Chondrocyte (in vitro differentiated cells): ENCODE data around the gene ACE. TPM values are rescaled to one million over a fixed set of nuclear protein-coding genes. Genes with fewer than 3 reads are reported as not detected.

Experiments used
- DNase-seq: peaks from one replicate; pipeline ENCODE4 v3.0.0; 2021; ENCODE audit warnings: mixed read lengths, low spot score
- H3K27ac Mint-ChIP-seq: one replicate; pipeline ENCODE4 v1.8.0; 2021; ENCODE audit warnings: mild to moderate bottlenecking, moderate library complexity, mixed read lengths; ENCODE audit not compliant: unreplicated experiment
- H3K27me3 Mint-ChIP-seq: 2 replicates; pipeline ENCODE4 v1.8.0; 2021; ENCODE audit warnings: low read depth, mixed read lengths
- H3K36me3 Mint-ChIP-seq: 2 replicates; pipeline ENCODE4 v1.8.0; 2021; ENCODE audit warnings: low read depth, mixed read lengths
- H3K4me1 Mint-ChIP-seq: 2 replicates; pipeline ENCODE4 v1.8.0; 2021; ENCODE audit warnings: low read depth, mild to moderate bottlenecking, mixed read lengths
- H3K4me3 Mint-ChIP-seq: one replicate; pipeline ENCODE4 v1.8.0; 2021; ENCODE audit warnings: mild to moderate bottlenecking, moderate library complexity, mixed read lengths; ENCODE audit not compliant: unreplicated experiment
- H3K9me3 Mint-ChIP-seq: 2 replicates; pipeline ENCODE4 v1.8.0; 2021; ENCODE audit warnings: low read depth, mixed read lengths
- CTCF ChIP-seq: fragments of 200-600 bp; sonication (generic); IDR thresholded peaks from 2 replicates; pipeline ENCODE4 v1.5.0; 2021; ENCODE audit warnings: antibody characterized with exemption, mild to moderate bottlenecking, moderate library complexity
- total RNA-seq: library from RNA; stranded (reverse); gene quantifications from 3 replicates; pipeline ENCODE4 v1.2.1, GENCODE V29; 2021

Gene ACE
- total RNA-seq, 1 donor from 2014 or later = 0.52 TPM

- Mint-ChIP-seq H3K27me3 (peaks cover 52% of the 10 kb centered on the region), H3K36me3 (peaks cover 1% of the 10 kb centered on the region), H3K4me1 (no peaks in the 10 kb centered on the region), H3K4me3 (no peak overlapping the region), H3K27ac (no peak overlapping the region), H3K9me3 (peaks cover 5% of the 10 kb centered on the region)
- TF ChIP-seq CTCF = no peak
- DNase-seq = no peak
Observed at GRCh38 chr17:63504261-63504660, 27.4 kb downstream of the ACE start.

GRCh38 chr17:63505341-63505740 is 28.5 kb downstream of the ACE start:
- Mint-ChIP-seq H3K4me3 (no peak overlapping the region), H3K27ac (no peak overlapping the region), H3K27me3 (peaks cover 56% of the 10 kb centered on the region), H3K4me1 (no peaks in the 10 kb centered on the region), H3K9me3 (peaks cover 5% of the 10 kb centered on the region), H3K36me3 (peaks cover 1% of the 10 kb centered on the region)
- TF ChIP-seq CTCF = no peak
- no peak for DNase-seq

GRCh38 chr17:63506627-63507026 is 29.8 kb downstream of the ACE start:
- H3K36me3 Mint-ChIP-seq = peaks cover 1% of the 10 kb centered on the region
- H3K27me3 Mint-ChIP-seq = peaks cover 47% of the 10 kb centered on the region
- no peak overlapping the region for H3K4me3 Mint-ChIP-seq
- no peak overlapping the region for H3K27ac Mint-ChIP-seq
- H3K4me1 Mint-ChIP-seq = no peaks in the 10 kb centered on the region
- no peak for TF ChIP-seq CTCF
- peaks cover 5% of the 10 kb centered on the region for H3K9me3 Mint-ChIP-seq
- DNase-seq = no peak

GRCh38 chr17:63511331-63511730 is 34.5 kb downstream of the ACE start:
- no peaks in the 10 kb centered on the region for H3K9me3 Mint-ChIP-seq
- H3K4me1 Mint-ChIP-seq = no peaks in the 10 kb centered on the region
- no peak for TF ChIP-seq CTCF
- no peaks in the 10 kb centered on the region for H3K36me3 Mint-ChIP-seq
- DNase-seq = no peak
- H3K27ac Mint-ChIP-seq = no peak overlapping the region
- peaks cover 34% of the 10 kb centered on the region for H3K27me3 Mint-ChIP-seq
- H3K4me3 Mint-ChIP-seq = no peak overlapping the region

GRCh38 chr17:63512388-63512787 is 35.5 kb downstream of the ACE start:
- Mint-ChIP-seq H3K27ac (no peak overlapping the region), H3K36me3 (peaks cover 2% of the 10 kb centered on the region), H3K4me3 (no peak overlapping the region), H3K27me3 (peaks cover 38% of the 10 kb centered on the region), H3K4me1 (peaks cover 6% of the 10 kb centered on the region), H3K9me3 (no peaks in the 10 kb centered on the region)
- no peak for DNase-seq
- TF ChIP-seq CTCF = no peak
